GM04504 (cell line): Measurements from ENCODE around the gene UBE2C.

ENCODE experiments used
- DNase-seq: peaks from one replicate; pipeline ENCODE4 v3.0.0-alpha.2; 2012; ENCODE audit warnings: low read depth

UBE2C gene

DNA sequence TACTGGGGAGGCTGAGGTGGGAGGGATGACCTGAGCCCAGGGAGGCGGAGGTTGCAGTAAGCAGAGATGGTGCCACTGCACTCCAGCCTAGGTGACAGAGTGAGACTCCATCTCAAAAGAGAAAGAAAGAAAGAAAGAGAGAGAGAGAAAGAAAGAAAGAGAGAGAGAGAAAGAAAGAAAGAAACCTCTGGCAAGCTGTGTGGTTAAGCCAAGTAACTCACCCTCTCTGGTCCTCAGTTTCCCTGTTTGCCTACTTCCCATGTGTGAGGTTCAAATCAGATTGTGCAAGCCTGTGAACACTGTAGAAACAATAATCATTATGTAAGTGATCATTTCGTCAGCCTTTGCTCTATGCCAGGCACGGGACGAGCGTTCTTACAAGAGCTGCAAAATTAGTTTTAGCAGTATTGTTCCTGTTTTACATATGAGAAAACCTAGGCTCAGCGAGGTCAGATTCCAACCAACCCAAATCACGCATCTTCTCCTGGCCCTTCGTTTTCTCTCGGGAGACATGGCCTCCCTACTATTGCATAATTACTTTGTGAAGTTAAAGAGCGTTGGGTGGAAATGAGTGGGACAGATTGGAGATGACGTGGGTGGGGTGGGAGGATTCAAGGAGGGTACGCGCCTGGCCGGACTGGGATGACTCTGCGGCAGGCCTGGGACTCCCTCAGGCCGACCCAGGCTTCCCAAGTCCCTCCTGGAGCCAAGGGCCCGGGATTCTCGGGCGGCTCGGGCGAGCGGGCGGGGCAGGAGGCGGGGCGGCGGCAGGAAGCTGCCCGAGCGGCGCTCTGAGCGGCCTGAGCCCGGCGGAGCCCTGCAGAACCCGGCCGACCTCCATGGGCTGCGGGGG lies 20.8 kb downstream of the UBE2C start, which contains the start of gene SNX21:
Gene SNX21, plus strand, starts transcription at position 770 of the 853 bp plus-strand sequence. CDS start 121 bp downstream, outside the sequence.
- DNase-seq = peak; percentile 92

DNA sequence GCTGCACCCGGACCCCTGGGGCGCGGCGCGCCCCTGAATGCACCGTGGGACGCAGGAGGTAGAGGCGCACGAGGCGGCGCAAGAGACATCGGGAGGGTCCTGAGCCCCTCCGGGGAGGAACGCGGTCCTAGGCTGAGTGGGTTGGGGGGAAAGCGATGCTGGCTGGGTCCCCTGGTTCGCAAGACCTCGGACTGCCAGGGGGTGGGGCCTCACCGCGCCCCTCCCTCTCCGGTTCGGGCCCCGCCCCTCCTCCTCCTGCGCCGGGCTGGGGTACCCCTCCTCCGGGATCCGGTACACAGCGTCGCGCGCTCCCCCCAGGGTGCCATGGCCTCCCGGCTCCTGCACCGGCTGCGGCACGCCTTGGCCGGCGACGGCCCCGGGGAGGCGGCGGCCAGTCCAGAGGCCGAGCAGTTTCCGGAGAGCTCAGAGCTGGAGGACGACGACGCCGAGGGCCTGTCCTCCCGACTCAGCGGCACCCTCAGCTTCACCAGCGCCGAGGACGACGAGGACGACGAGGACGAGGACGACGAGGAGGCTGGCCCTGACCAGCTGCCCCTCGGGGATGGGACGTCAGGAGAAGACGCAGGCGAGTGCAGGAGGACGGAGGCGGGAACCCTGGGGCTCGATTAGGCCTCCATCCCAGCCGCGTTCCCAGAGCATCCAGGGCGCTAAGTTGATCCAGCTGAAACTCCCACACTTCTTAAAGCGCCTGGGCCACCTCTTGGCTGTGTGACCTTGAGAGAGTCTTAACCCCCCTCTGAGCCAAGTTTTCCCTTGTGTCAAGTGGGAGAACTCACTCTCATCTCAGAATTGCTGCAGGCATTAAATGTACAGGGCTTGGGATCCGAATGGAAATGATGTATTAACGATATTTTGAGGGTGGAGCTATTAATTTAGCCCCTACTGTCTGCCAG lies 21.7 kb downstream of the UBE2C start:
- no peak for DNase-seq

DNA sequence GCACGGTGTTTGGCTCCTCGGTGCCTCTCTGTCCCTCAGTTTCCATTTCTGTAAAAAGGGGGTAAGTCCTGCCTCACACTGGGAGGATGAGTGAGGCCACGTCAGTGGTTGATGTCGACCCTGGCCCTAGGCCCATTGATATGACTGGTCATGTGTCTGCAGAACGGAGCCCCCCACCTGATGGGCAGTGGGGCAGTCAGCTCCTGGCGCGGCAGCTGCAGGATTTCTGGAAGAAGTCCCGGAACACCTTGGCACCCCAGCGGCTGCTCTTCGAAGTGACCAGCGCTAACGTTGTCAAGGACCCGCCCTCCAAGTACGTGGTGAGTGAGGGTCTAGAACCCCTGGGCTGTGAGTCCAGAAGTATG lies 22.3 kb downstream of the UBE2C start:
- no peak for DNase-seq

DNA sequence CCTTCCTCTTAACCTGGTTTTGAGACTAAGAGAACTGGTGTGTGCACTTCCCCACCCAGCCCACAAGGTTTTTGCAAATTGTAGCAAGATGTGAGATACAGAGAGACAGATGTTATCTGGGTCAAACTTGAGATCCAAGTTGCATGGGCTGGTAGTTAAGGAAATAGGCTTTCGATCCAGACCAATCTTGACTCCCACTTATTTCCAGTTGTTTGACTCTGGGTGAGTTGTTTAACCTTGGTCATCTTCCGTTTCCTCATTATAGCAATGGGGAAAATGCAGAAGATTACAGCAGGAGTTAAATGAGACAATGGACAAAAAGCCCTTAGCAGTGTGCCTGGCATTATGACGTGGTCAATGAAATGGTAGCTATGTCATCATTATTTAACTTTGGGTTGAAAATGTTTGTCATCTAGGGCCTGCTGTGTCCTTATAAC lies 22.9 kb downstream of the UBE2C start:
- no peak for DNase-seq

DNA sequence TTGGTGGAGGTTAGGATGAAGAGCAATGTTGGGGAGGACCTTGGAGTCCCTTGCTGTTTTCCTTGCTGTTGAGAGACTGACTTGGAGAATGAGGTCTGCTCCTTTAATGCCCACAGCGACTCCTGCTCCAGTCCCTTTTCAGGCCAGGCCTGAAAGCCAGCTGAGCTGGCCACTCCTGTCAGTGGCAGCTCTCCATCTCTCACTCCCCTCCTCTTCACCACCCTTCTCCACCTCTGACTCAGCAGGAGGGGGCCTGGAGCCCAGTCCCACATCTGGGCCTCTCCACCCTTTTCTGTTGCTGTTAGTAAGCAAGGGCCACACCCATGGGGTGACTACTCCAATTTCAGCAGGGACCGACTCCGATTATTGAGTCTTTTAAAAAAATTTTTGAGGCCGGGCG lies 23.4 kb downstream of the UBE2C start:
- DNase-seq = peak; percentile 87

DNA sequence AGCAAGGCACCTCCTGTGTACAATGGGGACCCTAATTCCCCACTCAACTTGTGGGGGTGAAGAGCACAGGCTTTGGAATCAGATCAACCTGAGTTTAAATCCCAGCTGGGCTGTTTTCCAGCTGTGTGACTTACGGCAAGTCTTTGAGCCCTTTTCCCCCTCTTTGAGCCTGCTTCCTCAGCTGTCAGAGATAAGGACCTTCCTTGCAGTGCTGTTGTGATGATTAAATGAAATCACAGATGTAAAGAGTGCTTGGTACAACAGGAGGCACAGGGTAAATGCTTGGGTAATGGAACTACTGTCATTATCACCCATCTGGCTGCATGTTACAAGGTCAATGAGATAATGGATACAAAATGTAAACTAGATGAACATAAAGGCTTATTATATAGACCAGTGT lies 24.4 kb downstream of the UBE2C start:
- DNase-seq = no peak

DNA sequence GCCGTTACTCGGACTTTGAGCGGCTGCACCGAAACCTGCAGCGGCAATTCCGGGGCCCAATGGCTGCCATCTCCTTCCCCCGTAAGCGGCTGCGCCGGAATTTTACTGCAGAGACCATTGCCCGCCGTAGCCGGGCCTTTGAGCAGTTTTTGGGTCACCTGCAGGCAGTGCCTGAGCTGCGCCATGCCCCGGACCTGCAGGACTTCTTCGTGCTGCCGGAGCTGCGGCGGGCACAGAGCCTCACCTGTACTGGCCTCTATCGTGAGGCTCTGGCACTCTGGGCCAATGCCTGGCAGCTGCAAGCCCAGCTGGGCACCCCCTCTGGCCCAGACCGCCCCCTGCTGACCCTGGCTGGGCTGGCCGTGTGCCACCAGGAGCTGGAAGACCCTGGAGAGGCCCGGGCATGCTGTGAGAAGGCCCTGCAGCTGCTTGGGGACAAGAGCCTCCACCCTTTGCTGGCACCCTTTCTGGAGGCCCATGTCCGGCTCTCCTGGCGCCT lies 28.3 kb downstream of the UBE2C start:
- DNase-seq = no peak

DNA sequence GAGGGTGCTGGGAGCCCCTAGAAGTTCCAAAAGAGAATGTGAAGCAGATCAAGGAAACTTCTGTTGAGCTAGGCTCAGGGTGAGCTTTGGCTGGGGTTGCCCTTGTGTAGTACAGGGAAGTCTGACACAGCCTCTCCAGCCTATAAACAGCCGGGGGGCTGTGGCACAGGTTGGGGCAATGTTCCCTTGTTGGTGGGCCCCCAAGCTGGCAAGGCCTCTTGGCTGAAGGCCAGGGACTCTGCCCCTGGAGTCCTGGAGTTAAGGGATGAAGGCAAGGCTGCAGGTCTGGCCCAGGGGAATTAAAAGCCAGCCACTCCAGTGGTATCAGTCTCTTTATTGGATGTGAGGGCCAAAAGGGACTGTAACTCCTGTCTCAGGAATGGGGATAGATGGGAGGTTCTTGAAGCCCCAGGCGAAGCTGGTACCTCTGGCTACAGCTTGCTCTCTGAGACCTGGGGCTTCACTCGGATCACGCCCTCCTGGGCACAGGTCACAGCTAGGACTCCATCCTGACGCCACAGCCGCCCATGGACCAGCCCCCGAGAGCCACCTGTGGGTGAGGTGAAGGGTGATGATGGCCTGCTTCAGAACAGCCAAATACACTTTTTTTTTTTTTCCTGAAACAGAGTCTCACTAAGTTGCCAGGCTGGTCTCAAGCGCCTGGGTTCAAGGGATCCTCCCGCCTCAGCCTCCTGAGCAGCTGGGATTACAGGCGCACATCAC lies 29.1 kb downstream of the UBE2C start:
- no peak for DNase-seq

DNA sequence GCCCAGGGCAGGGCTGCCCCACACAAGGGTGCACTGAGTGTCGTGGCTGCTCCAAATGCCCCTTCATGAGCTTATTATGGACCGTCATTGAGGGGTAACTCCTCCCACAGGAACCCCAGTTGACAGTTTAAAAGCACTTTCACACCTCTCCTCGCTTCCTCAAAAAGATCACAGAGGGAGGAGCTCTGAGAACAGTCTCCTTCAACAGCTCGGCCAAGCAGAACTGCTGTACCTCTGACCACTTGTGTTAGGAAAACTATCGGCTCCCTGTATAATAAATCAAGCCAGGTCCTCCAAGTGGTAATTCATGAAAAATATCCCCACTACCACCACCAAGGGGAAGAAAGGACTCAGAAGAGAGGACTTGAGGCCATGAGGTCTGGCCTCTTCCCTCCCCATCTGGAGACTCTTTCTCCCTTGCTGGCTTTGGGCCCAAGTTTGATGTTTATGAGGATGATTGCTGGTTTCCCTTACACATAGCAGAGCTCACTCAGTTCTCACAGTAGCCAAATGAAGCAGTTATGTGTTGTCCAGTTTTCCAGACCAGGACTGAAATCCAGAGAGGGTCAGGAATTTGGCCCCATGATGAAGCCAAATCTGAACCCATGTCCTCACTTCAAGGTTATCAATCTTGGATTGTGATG lies 29.8 kb downstream of the UBE2C start:
- peak; percentile 87 for DNase-seq

DNA sequence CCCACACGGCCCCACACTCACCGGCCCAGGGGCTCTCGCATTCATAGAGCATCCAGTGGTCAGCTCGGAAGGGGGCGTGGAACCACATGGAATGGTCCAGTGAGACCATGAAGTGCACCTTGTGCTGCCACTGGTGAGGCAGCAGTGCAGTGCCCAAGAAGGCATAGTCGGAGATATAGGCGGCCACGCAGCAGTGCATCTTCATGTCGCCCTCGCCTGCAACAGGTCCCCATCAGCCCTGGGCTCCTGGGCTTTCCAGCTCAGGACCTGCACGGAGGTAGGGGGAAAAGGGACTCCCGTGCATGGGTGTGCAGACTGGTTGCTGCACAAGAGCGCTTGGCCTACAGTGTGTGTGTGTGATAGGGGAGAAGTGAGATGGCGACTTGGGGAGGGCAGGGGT lies 31.1 kb downstream of the UBE2C start:
- no peak for DNase-seq

DNA sequence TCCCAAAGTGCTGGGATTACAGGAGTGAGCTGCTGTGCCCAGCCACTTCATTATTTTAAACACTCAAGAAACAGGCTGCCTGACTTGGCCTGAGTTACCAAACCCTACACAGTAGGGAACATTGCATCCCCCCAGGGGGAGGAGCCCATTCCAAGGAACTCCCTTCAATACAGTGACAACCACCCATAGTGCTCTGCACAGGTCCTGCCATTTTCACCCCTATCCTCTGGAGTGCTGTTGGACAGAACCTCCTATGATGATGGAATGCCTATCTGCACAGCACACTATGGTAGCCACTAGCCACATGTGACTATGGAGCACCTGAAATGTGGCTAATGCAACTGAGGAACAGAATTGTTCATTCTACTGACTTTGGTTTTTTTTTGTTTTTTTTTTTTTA lies 33.0 kb downstream of the UBE2C start:
- DNase-seq = no peak

DNA sequence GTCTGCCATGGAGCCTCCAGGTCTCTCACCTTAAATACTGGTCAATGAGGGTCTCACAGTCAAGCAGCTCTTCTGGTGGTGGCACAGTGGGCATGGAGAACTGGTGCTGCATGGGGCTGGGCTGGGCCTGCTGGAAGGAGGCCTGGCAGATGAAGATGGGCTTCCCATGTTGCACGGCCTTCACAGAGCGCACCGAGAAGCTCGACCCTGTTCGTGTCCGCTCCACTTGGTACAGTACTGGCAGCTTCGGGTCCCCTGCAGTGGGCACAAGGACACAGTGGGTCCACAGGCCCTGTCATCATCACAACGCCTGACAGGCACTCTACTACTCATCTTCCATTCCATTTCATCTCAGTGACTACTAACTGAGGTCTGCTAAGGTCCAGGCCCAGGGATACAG lies 36.0 kb downstream of the UBE2C start:
- DNase-seq = no peak

DNA sequence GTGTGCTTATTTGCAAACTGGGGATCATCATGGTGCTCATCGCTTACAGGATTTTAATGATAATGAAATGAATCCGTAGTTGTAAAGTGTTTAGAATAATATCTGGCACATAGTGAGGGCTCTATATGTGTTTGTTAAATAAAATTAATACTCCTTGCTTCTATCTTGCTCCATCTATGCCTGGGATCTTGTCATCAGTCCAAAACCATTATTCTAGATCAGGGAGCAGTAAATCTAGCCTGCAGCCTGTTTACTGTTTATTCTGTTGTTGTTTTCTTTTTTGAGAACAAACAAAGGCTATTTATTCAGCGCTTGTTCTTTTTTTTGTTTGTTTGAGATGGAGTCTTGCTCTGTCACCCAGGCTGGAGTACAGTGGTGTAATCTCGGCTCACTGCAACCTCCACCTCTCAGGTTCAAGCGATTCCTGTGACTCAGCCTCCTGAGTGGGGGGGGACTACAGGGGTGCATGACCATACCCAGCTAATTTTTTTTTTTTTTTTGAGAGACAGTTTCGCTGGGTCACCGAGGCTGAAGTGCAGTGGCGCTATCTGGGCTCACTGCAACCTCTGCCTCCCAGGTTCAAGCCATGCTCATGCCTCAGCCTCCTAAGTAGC lies 36.6 kb downstream of the UBE2C start:
- DNase-seq = no peak

DNA sequence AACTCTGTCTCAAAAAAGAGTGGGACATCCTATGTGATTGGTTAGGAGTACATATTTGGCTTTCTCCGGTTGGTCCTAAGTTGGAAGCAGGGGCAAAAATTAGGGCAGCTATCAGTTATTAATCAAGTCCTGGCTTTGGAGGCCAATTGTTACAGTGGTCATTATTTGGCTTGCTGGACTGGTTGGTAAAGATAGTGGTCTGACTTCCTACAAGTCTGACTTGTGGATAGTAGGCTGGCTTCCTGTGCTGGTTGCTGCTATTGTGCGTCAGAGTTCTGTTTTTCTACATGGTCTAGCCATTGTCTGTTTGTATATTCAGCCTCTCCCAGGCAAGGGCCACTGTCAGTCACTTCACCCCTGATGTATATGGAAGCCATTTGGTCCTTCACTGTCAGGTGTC lies 37.8 kb downstream of the UBE2C start:
- DNase-seq = no peak

DNA sequence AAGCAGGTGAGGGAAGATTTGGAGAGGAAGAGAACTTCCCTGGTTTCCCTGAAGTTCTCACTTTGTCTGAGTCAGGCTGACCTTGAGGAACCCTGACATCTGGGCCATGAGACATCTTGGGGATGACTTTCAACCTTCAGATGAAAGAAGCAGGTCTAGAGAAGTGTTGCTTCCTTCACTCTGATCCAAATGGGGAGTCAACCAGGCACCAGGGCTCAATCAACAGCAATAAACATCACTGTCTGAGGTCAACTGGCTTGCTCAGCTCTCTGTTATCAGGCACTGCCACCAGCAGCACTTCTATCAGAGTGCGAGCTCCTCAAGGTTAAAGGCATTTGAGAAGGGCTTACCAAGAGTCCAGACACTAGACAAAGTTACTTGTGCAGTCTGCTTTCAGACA lies 38.5 kb downstream of the UBE2C start:
- DNase-seq = no peak

DNA sequence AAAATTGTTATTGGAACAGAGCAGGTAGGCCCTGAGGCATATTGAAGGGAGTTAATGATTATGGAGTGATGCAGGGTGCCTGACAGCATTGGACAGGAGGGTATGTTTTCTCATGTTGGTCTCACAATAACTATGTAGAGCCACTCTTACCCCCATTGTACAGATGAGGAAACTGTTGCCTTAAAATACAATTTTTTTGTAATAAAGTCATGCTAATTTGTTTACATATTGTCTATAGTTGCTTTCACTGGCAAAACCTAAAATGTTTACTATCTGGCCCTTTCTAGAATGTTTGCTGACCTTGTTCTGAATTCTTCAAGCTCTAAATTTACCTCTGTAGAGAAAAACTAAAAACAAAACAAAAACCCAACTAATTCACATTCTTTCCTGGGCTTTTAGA lies 39.1 kb downstream of the UBE2C start:
- no peak for DNase-seq

DNA sequence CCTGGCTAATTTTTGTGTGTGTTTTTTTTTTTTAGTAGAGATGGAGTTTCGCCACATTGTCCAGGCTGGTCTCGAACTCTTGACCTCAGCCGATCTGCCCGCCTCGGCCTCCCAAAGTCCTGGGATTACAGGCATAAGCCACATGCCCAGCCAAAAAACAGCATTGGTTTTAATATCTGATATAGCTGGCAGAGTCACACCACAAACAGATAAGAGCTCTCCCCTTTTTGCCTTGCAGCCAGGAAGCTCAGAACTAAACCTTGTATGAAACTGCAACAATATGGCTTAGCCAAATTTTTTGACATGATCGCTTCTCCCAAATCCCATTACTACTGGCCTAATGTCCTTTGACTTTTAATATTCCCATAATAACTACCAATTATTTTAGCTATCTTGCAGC lies 39.9 kb downstream of the UBE2C start:
- DNase-seq = no peak

DNA sequence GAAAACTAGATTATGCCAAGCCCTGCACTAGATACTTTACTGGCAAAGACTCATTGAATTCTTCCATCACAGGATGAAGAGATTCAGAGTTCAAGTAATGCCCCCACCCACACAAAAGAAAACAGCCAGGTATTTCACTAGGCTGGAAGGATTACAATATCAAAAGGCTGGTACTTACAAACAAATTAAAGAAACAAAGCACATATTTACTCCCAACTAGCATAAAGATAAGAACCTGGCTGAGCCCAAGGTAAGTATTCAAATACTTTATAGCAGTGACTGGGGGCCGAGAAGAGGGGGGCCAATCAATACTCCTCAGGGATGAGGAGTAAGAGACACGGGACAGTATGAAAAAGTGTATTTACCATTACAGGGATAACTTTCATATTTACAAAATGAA lies 41.0 kb downstream of the UBE2C start:
- no peak for DNase-seq

DNA sequence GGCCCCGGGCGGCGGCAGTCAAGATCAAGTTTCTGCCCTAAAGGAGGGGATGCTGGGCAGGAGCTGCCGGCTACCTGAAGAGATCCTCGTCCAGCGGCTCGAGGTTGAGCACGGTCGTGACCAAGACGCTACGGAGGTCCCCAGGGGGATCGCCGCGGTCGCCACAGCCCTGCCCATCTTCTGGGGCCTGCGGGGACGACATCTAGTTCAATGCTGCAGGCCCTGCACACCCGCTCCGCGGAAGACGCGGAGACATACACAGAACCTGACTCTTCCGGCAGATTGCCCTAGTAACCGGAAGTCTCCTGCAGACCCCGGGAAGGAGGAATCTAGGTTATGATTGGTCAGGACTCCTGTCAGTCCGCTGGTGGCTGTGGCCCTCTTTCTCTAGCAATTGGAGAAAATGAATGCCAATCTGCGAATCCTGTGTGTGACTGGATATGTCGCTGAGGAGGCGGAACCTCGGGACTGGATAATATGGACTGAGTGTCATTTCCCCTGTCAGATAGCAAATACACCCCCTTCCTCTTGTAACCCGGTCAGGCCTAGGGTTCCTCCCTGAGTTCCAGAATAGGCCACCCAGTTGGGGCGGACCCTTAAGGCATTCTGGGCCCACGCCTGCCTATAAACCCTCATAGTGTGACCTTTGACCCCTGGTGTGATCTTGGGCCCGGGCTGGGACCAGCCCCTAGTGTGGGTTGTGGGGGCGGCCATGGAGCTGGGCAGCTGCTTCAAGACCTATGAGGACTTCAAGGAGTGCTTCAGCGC lies 44.9 kb downstream of the UBE2C start, which contains the start of the genes ACOT8 and ZSWIM3:
Gene ACOT8, minus strand, starts transcription at position 279 of the 768 bp plus-strand sequence. Its CDS starts 77 bp downstream, at position 202.
Gene ZSWIM3, plus strand, starts transcription at position 501 of the 768 bp plus-strand sequence. Its CDS starts 212 bp downstream, at position 713.
- peak; percentile 100 for DNase-seq

DNA sequence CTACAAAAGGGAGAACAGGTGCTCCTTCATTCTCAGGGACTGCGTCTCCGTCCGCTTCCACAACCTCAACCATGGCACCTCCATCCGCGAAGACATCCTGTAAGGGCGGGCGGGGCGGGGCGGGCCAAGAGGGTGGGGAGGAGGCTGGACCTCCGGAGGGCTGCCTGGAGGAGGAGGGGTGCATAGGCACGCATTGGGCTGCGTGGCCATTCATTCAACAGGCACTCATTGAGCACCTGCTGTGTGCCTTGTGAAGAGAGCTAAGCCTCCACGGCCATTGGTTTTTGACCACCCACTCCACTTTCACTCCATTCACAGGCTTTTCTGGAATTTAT lies 45.4 kb downstream of the UBE2C start:
- DNase-seq = no peak
